ENCODE results near the gene CHST14. TPM values are rescaled to one million over a fixed set of nuclear protein-coding genes. Genes with fewer than 3 reads are reported as not detected.
A peak's percentile ranks its signal among the peaks of the same experiment; 100 is the strongest.

The CHST14 gene
- total RNA-seq, 1 donor: 13.4 TPM

DNA sequence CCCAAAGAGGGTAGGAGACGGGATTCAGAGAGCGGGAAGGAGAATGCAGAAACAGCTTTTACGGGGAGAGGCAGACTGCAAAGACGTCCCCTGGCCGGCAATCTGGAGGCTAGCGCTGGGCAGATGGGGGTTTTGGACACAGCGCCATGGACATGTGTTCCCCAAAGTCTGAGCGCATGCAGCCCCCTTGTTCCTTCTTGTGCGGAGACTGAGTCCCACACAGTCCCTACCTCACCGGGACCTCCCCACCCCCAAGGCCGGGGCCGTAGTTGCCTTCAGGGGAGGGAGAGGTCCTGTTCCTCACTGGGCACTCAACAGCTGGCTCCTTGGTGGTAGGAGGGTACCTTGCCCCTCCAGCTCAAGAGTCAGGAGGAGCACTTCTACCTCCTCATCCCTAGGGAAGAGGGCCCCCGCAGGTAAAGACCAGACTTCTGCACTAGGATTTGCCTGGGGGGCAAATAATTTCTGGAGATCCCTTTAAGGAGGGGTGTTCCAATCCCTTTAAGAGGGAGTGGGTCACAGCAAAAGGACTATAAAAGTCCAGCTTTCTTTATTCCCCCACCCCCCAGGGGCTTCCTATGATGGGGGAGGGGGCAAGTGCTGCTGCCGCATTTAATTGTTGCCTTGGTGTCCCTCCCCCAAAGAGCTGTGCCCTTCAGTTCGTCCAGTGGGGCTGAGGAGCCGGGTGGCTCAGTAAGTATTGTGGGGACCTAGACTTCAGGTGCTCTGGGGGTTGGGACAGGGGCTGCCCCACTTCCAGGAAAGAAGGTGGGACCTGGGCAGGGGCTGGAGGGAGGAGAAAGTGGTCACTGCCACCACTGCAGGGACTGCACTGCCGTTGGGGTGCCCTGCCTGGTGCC is 33.7 kb upstream of the CHST14 start:
- peak; percentile 91 for DNase-seq (ENCODE audit: insufficient read length, low spot score, missing footprints)
- Histone ChIP-seq H3K27ac (ENCODE audit: low read depth, low read length) (no peak overlapping the region), H3K4me3 (ENCODE audit: insufficient read depth, low read length) (peak overlapping the region; percentile 56), H3K27me3 (ENCODE audit: insufficient read depth, low read length) (peaks cover 69% of the 10 kb centered on the region), H3K4me2 (ENCODE audit: insufficient read depth, low read length) (peak overlapping the region; percentile 65), H3K4me1 (ENCODE audit: insufficient read depth, low read length) (peaks cover 9% of the 10 kb centered on the region), H4K20me1 (ENCODE audit: insufficient read depth, low read length) (peaks cover 2% of the 10 kb centered on the region), H3K79me2 (ENCODE audit: insufficient read depth, low read length) (peaks cover 4% of the 10 kb centered on the region), H3K9me3 (ENCODE audit: low read depth, low read length) (no peaks in the 10 kb centered on the region), H2AFZ (ENCODE audit: low read length) (no peak overlapping the region), H3K36me3 (ENCODE audit: insufficient read depth, low read length) (no peaks in the 10 kb centered on the region)
- TF ChIP-seq, protein P1, sequence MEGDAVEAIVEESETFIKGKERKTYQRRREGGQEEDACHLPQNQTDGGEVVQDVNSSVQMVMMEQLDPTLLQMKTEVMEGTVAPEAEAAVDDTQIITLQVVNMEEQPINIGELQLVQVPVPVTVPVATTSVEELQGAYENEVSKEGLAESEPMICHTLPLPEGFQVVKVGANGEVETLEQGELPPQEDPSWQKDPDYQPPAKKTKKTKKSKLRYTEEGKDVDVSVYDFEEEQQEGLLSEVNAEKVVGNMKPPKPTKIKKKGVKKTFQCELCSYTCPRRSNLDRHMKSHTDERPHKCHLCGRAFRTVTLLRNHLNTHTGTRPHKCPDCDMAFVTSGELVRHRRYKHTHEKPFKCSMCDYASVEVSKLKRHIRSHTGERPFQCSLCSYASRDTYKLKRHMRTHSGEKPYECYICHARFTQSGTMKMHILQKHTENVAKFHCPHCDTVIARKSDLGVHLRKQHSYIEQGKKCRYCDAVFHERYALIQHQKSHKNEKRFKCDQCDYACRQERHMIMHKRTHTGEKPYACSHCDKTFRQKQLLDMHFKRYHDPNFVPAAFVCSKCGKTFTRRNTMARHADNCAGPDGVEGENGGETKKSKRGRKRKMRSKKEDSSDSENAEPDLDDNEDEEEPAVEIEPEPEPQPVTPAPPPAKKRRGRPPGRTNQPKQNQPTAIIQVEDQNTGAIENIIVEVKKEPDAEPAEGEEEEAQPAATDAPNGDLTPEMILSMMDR (IDR thresholded peaks at IDR 0.05; ENCODE audit: extremely low read depth, low read depth, low read length): no peak

DNA sequence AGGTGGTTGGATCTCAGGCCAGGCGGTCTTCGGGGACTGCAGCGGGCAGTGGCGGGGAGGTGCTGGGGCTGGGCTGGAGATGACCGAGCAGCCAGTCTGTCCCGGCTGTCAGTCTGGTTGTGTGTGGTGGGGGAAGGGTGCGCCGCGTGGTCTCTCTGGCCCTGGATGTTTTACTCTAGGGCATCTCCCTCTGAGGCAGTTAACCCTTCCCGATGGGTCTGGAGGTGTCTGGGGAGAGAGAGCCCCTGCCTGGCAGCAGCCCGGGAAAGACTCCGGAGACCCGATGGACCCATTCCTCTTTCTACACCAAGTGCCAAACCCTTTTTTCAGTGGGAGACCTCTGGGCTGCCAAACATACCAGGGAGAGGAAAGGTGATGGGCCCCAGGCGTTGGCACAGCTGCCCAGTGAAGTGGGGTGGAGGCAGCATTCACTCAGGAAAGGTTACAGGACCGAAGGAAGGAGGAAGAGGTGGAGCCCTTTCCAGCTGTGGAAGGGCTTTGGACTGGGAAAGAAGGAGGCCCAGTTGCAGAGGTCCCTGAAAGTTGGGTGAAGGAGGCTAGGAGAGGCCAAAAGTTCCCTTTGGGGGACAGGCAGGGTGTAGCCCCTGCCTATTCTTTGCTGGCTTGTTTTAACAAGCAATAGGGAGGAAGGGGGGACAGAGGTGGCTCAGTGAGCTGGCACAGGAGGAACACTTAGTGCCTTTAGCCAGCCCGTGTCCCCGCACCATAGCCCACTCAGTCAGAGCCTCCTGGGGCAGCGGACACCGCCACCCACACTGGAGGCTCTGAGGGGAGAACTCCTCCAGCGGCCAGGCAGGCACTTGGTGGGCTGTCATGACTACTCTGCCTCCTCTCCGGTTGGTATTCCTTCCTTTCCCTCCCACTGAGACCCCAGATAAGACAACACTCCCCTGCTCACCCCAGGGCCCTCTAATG is 32.8 kb upstream of the CHST14 start:
- Histone ChIP-seq H3K4me1 (ENCODE audit: insufficient read depth, low read length) (peaks cover 9% of the 10 kb centered on the region), H3K27me3 (ENCODE audit: insufficient read depth, low read length) (peaks cover 67% of the 10 kb centered on the region), H3K4me3 (ENCODE audit: insufficient read depth, low read length) (no peak overlapping the region), H3K9me3 (ENCODE audit: low read depth, low read length) (no peaks in the 10 kb centered on the region), H3K27ac (ENCODE audit: low read depth, low read length) (no peak overlapping the region), H3K79me2 (ENCODE audit: insufficient read depth, low read length) (peaks cover 10% of the 10 kb centered on the region), H2AFZ (ENCODE audit: low read length) (no peak overlapping the region), H4K20me1 (ENCODE audit: insufficient read depth, low read length) (peaks cover 10% of the 10 kb centered on the region), H3K36me3 (ENCODE audit: insufficient read depth, low read length) (no peaks in the 10 kb centered on the region), H3K4me2 (ENCODE audit: insufficient read depth, low read length) (no peak overlapping the region)
- DNase-seq (ENCODE audit: insufficient read length, low spot score, missing footprints): peak; percentile 89
- TF ChIP-seq, protein P1 (IDR thresholded peaks at IDR 0.05; ENCODE audit: extremely low read depth, low read depth, low read length): no peak

DNA sequence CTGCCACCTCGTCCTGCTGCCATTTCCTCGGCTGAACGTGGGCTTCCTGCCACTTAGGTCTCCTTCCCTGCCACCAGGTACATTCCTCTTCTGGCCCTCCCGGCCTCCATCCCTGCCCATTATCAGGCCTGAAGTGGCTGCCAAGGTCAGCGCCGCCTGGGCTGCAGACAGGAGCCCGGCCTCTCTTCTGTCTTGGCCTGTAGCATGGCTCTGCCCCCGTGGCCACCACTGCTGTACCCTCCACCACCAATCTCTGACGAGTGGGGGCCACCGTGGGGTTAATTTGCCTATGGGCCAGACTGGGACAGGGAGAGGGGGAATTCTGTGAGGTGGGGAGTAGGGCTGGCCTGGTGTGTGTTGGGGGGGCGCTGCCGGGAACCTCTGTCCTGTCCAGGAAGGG is 32.1 kb upstream of the CHST14 start:
- H3K27me3 ChIP-seq (ENCODE audit: insufficient read depth, low read length): peaks cover 61% of the 10 kb centered on the region
- TF ChIP-seq, protein P1 (IDR thresholded peaks at IDR 0.05; ENCODE audit: extremely low read depth, low read depth, low read length): no peak
- peaks cover 17% of the 10 kb centered on the region for H3K79me2 ChIP-seq (ENCODE audit: insufficient read depth, low read length)
- peak; percentile 81 for DNase-seq (ENCODE audit: insufficient read length, low spot score, missing footprints)
- no peak overlapping the region for H3K27ac ChIP-seq (ENCODE audit: low read depth, low read length)
- H2AFZ ChIP-seq (ENCODE audit: low read length): no peak overlapping the region
- peaks cover 9% of the 10 kb centered on the region for H3K4me1 ChIP-seq (ENCODE audit: insufficient read depth, low read length)
- H3K4me3 ChIP-seq (ENCODE audit: insufficient read depth, low read length): no peak overlapping the region
- peaks cover 17% of the 10 kb centered on the region for H4K20me1 ChIP-seq (ENCODE audit: insufficient read depth, low read length)
- H3K4me2 ChIP-seq (ENCODE audit: insufficient read depth, low read length): no peak overlapping the region
- no peaks in the 10 kb centered on the region for H3K9me3 ChIP-seq (ENCODE audit: low read depth, low read length)
- no peaks in the 10 kb centered on the region for H3K36me3 ChIP-seq (ENCODE audit: insufficient read depth, low read length)
